H9 (cell line): ENCODE measurements around the gene GALNT2. TPM values are rescaled to one million over a fixed set of nuclear protein-coding genes. Genes with fewer than 3 reads are reported as not detected.

Experiments used
- DNase-seq: peaks from one replicate; pipeline ENCODE4 v3.0.0-alpha.2; 2017
- H2AFZ ChIP-seq: one replicate; pipeline ENCODE4 v1.6.1; 2013; ENCODE audit warnings: mild to moderate bottlenecking, low read length, control low read depth, moderate library complexity
- H2AK5ac ChIP-seq: 2 replicates; pipeline ENCODE4 v1.6.1; 2013; ENCODE audit warnings: low read length, control low read depth, mixed read lengths; ENCODE audit not compliant: insufficient read length
- H2BK120ac ChIP-seq: one replicate; pipeline ENCODE4 v1.6.1; 2013; ENCODE audit warnings: low read depth, mild to moderate bottlenecking, low read length, control low read depth, inconsistent platforms; ENCODE audit not compliant: poor library complexity, severe bottlenecking
- H2BK12ac ChIP-seq: 2 replicates; pipeline ENCODE4 v1.6.1; 2013; ENCODE audit warnings: low read length, control low read depth, mixed read lengths, low read depth; ENCODE audit not compliant: insufficient read length
- H2BK15ac ChIP-seq: 2 replicates; pipeline ENCODE4 v1.6.1; 2013; ENCODE audit warnings: low read depth, low read length, control low read depth
- H2BK20ac ChIP-seq: one replicate; pipeline ENCODE4 v1.6.1; 2013; ENCODE audit warnings: low read depth, mild to moderate bottlenecking, low read length, control low read depth, inconsistent platforms; ENCODE audit not compliant: poor library complexity, severe bottlenecking
- H2BK5ac ChIP-seq: 2 replicates; pipeline ENCODE4 v1.6.1; 2013; ENCODE audit warnings: low read length, control low read depth, mixed read lengths; ENCODE audit not compliant: insufficient read length
- H3K14ac ChIP-seq: 2 replicates; pipeline ENCODE4 v1.6.1; 2013; ENCODE audit warnings: low read length, control low read depth; ENCODE audit not compliant: insufficient read depth
- H3K18ac ChIP-seq: 2 replicates; pipeline ENCODE4 v1.6.1; 2013; ENCODE audit warnings: low read depth, mild to moderate bottlenecking, mixed read lengths, low read length, control low read depth; ENCODE audit not compliant: insufficient read length
- H3K23ac ChIP-seq: 2 replicates; pipeline ENCODE4 v1.6.1; 2013; ENCODE audit warnings: low read length, control low read depth, mixed read lengths, low read depth; ENCODE audit not compliant: insufficient read length
- H3K23me2 ChIP-seq: 2 replicates; pipeline ENCODE4 v1.6.1; 2013; ENCODE audit warnings: low read depth, mild to moderate bottlenecking, mixed read lengths, low read length, control low read depth; ENCODE audit not compliant: insufficient read length, poor library complexity, severe bottlenecking
- H3K27ac ChIP-seq: 2 replicates; pipeline ENCODE4 v1.5.1; 2013; ENCODE audit warnings: low read length, control low read depth, mixed read lengths, low read depth; ENCODE audit not compliant: insufficient read length
- H3K27me3 ChIP-seq: 2 replicates; pipeline ENCODE4 v1.6.1; 2013; ENCODE audit warnings: low read length, control low read depth, inconsistent platforms; ENCODE audit not compliant: insufficient read depth
- H3K4ac ChIP-seq: 2 replicates; pipeline ENCODE4 v1.6.1; 2013; ENCODE audit warnings: low read depth, mild to moderate bottlenecking, control low read depth, inconsistent platforms, low read length, moderate library complexity
- H3K4me1 ChIP-seq: 2 replicates; pipeline ENCODE4 v1.6.1; 2013; ENCODE audit warnings: low read length, control low read depth, inconsistent platforms; ENCODE audit not compliant: insufficient read depth
- H3K4me2 ChIP-seq: 2 replicates; pipeline ENCODE4 v1.6.1; 2013; ENCODE audit warnings: low read length, control low read depth, mixed read lengths; ENCODE audit not compliant: insufficient read length, insufficient read depth
- H3K56ac ChIP-seq: 2 replicates; pipeline ENCODE4 v1.6.1; 2013; ENCODE audit warnings: low read depth, mild to moderate bottlenecking, mixed read lengths, low read length, control low read depth; ENCODE audit not compliant: insufficient read length
- H3K79me1 ChIP-seq: 2 replicates; pipeline ENCODE4 v1.6.1; 2013; ENCODE audit warnings: low read depth, mild to moderate bottlenecking, moderate library complexity, low read length, control low read depth, inconsistent platforms; ENCODE audit not compliant: insufficient read depth, poor library complexity, severe bottlenecking
- H3K79me2 ChIP-seq: 2 replicates; pipeline ENCODE4 v1.6.1; 2013; ENCODE audit warnings: low read length, control low read depth, inconsistent platforms; ENCODE audit not compliant: insufficient read depth
- H3K9ac ChIP-seq: 2 replicates; pipeline ENCODE4 v1.6.1; 2013; ENCODE audit warnings: low read length, control low read depth, mixed read lengths; ENCODE audit not compliant: insufficient read length; ENCODE audit errors: extremely low read depth
- H3K9me3 ChIP-seq: one replicate; pipeline ENCODE4 v1.6.1; 2013; ENCODE audit warnings: low read depth, low read length, inconsistent platforms; ENCODE audit not compliant: control insufficient read depth
- H3T11ph ChIP-seq: one replicate; pipeline ENCODE4 v1.6.1; 2013; ENCODE audit warnings: mild to moderate bottlenecking, low read length, control low read depth, inconsistent platforms
- H4K20me1 ChIP-seq: one replicate; pipeline ENCODE4 v1.6.1; 2013; ENCODE audit not compliant: control insufficient read depth, insufficient read length, insufficient read depth
- H4K5ac ChIP-seq: 2 replicates; pipeline ENCODE4 v1.6.1; 2013; ENCODE audit warnings: low read depth, mild to moderate bottlenecking, mixed read lengths, low read length, control low read depth; ENCODE audit not compliant: insufficient read length
- H4K8ac ChIP-seq: replicated peaks from 2 replicates; pipeline ENCODE4 v1.6.1; 2013; ENCODE audit warnings: low read length, control low read depth, mixed read lengths, low read depth; ENCODE audit not compliant: insufficient read length
- H4K91ac ChIP-seq: 2 replicates; pipeline ENCODE4 v1.6.1; 2013; ENCODE audit warnings: low read depth, mild to moderate bottlenecking, moderate library complexity, mixed read lengths, low read length, control low read depth; ENCODE audit not compliant: insufficient read length
- H3K27ac Mint-ChIP-seq, 3 experiments: 2 replicates in 2 of 3; 3 replicates in 1 of 3; pipeline ENCODE4 v1.8.0; 2020 to 2021; ENCODE audit warnings: mixed read lengths in 3 of 3, mild to moderate bottlenecking in 1 of 3, moderate library complexity in 1 of 3
- H3K27me3 Mint-ChIP-seq: 2 replicates; pipeline ENCODE4 v1.8.0; 2021; ENCODE audit warnings: low read depth, mild to moderate bottlenecking, moderate library complexity, mixed read lengths
- H3K36me3 Mint-ChIP-seq, 3 experiments: 2 replicates in 2 of 3; 3 replicates in 1 of 3; pipeline ENCODE4 v1.8.0; 2020 to 2021; ENCODE audit warnings: low read depth in 3 of 3, mixed read lengths in 3 of 3; ENCODE audit not compliant: insufficient read depth in 1 of 3
- H3K4me1 Mint-ChIP-seq, 2 experiments: 2 replicates each; pipeline ENCODE4 v1.8.0; 2020; ENCODE audit warnings: mixed read lengths in 2 of 2
- H3K4me3 Mint-ChIP-seq, 2 experiments: 2 replicates in 1 of 2; 3 replicates in 1 of 2; pipeline ENCODE4 v1.8.0; 2020 to 2021; ENCODE audit warnings: mild to moderate bottlenecking in 2 of 2, mixed read lengths in 2 of 2, moderate library complexity in 1 of 2
- H3K9me3 Mint-ChIP-seq, 2 experiments: 2 replicates in 1 of 2; 3 replicates in 1 of 2; pipeline ENCODE4 v1.8.0; 2020; ENCODE audit warnings: mild to moderate bottlenecking in 2 of 2, mixed read lengths in 2 of 2, moderate library complexity in 1 of 2
- CTCF ChIP-seq: fragments of 200-600 bp; sonication (generic); conservative IDR thresholded peaks from 3 replicates; pipeline ENCODE4 v1.8.0; 2021; ENCODE audit warnings: antibody characterized with exemption, mild to moderate bottlenecking
- WGBS: extraction: QIAGEN DNeasy Blood & Tissue Kit; methylation state at CpG from one replicate; pipeline ENCODE4 v1.1.7; 2013; ENCODE audit warnings: missing lambda C conversion rate, low lambda C conversion rate, mixed read lengths; ENCODE audit not compliant: insufficient read length; ENCODE audit errors: extremely low coverage; 5-methylcytosine and 5-hydroxymethylcytosine counted together
- total RNA-seq: library from RNA; stranded (reverse); gene quantifications from 2 replicates; pipeline ENCODE4 v1.2.1, GENCODE V29; 2021

The GALNT2 gene
- total RNA-seq, 1 experiment from 2014 or later, result 57.6 TPM

- no peak overlapping the region for H3K18ac ChIP-seq
- Mint-ChIP-seq H3K4me1 (peaks cover 10 to 12% of the 10 kb centered on the region in 2 experiments), H3K4me3 (no peak overlapping the region), H3K36me3 (no peaks in the 10 kb centered on the region; a peak in 1 of 7 replicates), H3K27me3 (no peaks in the 10 kb centered on the region; the same call in 1 of the 2 replicates), H3K27ac (no peak overlapping the region), H3K9me3 (no peaks in the 10 kb centered on the region)
- H3K27ac ChIP-seq, result no peak overlapping the region
- peaks cover 3% of the 10 kb centered on the region for H3K23me2 ChIP-seq
- H2AFZ ChIP-seq, result no peak overlapping the region
- no peak overlapping the region for H2BK15ac ChIP-seq
- H2BK12ac ChIP-seq, result no peak overlapping the region
- H3K79me1 ChIP-seq, result no peaks in the 10 kb centered on the region
- no peak overlapping the region for H2BK20ac ChIP-seq
- no peak overlapping the region for H3K56ac ChIP-seq
- H3K4ac ChIP-seq, result no peak overlapping the region
- H3K9me3 ChIP-seq, result no peaks in the 10 kb centered on the region
- no peak overlapping the region for H2AK5ac ChIP-seq
- no peak overlapping the region for H4K5ac ChIP-seq
- no peak overlapping the region for H3T11ph ChIP-seq
- H3K14ac ChIP-seq, result no peak overlapping the region
- no peak overlapping the region for H3K9ac ChIP-seq
- no peak overlapping the region for H4K91ac ChIP-seq
- H3K23ac ChIP-seq, result no peak overlapping the region
- WGBS, result no CpG with 5 or more reads among the region's 17 CpGs
- no peak overlapping the region for H3K4me2 ChIP-seq
- H2BK5ac ChIP-seq, result no peak overlapping the region
- H3K79me2 ChIP-seq, result no peaks in the 10 kb centered on the region
- H3K27me3 ChIP-seq, result no peaks in the 10 kb centered on the region
- no peak overlapping the region for H2BK120ac ChIP-seq
- H4K8ac ChIP-seq, result no peak overlapping the region
- no peak for DNase-seq
- H3K4me1 ChIP-seq, result no peaks in the 10 kb centered on the region
- no peak for TF ChIP-seq CTCF
- H4K20me1 ChIP-seq, result no peaks in the 10 kb centered on the region
Observed at GRCh38 chr1:230308821-230309220, 241.8 kb downstream of the GALNT2 start.
